ENCODE data around the gene ARHGAP4.

ARHGAP4 gene

GRCh38 chrX:153878345-153878744, 47.7 kb downstream of the ARHGAP4 start:
- peaks cover 9% of the 10 kb centered on the region for H3K4me1 ChIP-seq (ENCODE audit: insufficient read depth, insufficient read length)
- H3K9me3 ChIP-seq (ENCODE audit: insufficient read depth, low read length): no peaks in the 10 kb centered on the region
- TF ChIP-seq YY1 (IDR thresholded peaks at IDR 0.05; ENCODE audit: insufficient read depth, insufficient read length) (no peak), SUZ12 (IDR thresholded peaks at IDR 0.05; ENCODE audit: extremely low read depth, insufficient read depth, insufficient read length) (no peak), ZNF274 (IDR thresholded peaks at IDR 0.05; ENCODE audit: low read depth, low read length) (no peak)
- DNase-seq (ENCODE audit: low read depth, low spot score): no peak
- peaks cover 13% of the 10 kb centered on the region for H3K36me3 ChIP-seq (ENCODE audit: insufficient read depth, insufficient read length, low read length)
- H3K9ac ChIP-seq (ENCODE audit: insufficient read length, low read depth): no peak overlapping the region
- no peaks in the 10 kb centered on the region for H3K27me3 ChIP-seq (ENCODE audit: insufficient read depth, insufficient read length)
- no peak overlapping the region for H3K4me3 ChIP-seq (ENCODE audit: insufficient read length, low read depth)

DNA sequence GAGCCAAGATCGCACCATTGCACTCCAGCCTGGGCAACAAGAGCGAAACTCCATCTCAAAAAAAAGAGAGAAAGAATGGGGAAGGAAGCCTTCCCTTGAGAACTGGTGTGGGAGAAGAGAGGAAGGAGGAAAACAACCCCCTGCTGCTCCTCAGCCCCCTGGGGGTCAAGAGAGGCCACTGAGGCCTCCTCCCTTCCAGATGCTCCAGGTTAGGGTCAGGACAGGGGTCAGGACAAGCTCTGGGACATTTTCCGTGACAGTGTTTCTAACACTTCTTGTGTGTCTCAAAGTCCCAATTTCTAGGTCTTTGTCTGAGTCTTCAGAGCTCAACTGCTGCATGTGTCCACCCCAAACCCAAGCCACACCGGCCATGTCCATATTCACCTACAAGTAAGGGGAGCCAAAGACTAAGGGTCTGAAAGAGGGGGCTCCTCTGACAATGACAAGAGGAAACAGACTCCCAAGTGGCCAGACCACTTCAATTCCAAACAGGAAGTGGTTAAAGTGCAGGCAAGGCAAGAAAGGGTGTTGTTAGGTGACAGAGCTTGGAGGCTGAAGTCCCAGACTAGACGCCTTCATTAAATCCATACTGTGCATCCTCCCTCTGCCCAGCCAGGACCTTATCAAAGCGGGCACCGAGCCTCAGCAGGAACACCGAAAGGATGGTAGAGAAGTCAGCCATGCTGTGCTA, 48.3 kb downstream of the ARHGAP4 start:
- Histone ChIP-seq H3K9ac (ENCODE audit: insufficient read length, low read depth) (no peak overlapping the region), H3K4me3 (ENCODE audit: insufficient read length, low read depth) (no peak overlapping the region), H3K9me3 (ENCODE audit: insufficient read depth, low read length) (no peaks in the 10 kb centered on the region), H3K27me3 (ENCODE audit: insufficient read depth, insufficient read length) (no peaks in the 10 kb centered on the region), H3K4me1 (ENCODE audit: insufficient read depth, insufficient read length) (peaks cover 7% of the 10 kb centered on the region), H3K36me3 (ENCODE audit: insufficient read depth, insufficient read length, low read length) (peaks cover 19% of the 10 kb centered on the region)
- DNase-seq (ENCODE audit: low read depth, low spot score): no peak
- no peak for TF ChIP-seq ZNF274 (IDR thresholded peaks at IDR 0.05; ENCODE audit: low read depth, low read length)
- TF ChIP-seq YY1 (IDR thresholded peaks at IDR 0.05; ENCODE audit: insufficient read depth, insufficient read length): no peak
- no peak for TF ChIP-seq SUZ12 (IDR thresholded peaks at IDR 0.05; ENCODE audit: extremely low read depth, insufficient read depth, insufficient read length)

GRCh38 chrX:153876112-153876491, 50.0 kb downstream of the ARHGAP4 start:
- TF ChIP-seq SUZ12 (IDR thresholded peaks at IDR 0.05; ENCODE audit: extremely low read depth, insufficient read depth, insufficient read length): no peak
- no peak for TF ChIP-seq YY1 (IDR thresholded peaks at IDR 0.05; ENCODE audit: insufficient read depth, insufficient read length)
- TF ChIP-seq ZNF274 (IDR thresholded peaks at IDR 0.05; ENCODE audit: low read depth, low read length): no peak
- Histone ChIP-seq H3K9me3 (ENCODE audit: insufficient read depth, low read length) (no peaks in the 10 kb centered on the region), H3K36me3 (ENCODE audit: insufficient read depth, insufficient read length, low read length) (peaks cover 24% of the 10 kb centered on the region), H3K4me1 (ENCODE audit: insufficient read depth, insufficient read length) (peaks cover 4% of the 10 kb centered on the region), H3K9ac (ENCODE audit: insufficient read length, low read depth) (no peak overlapping the region), H3K4me3 (ENCODE audit: insufficient read length, low read depth) (no peak overlapping the region), H3K27me3 (ENCODE audit: insufficient read depth, insufficient read length) (no peaks in the 10 kb centered on the region)
- DNase-seq (ENCODE audit: low read depth, low spot score): no peak

GRCh38 chrX:153875391-153876111, 50.5 kb downstream of the ARHGAP4 start:
- H3K36me3 ChIP-seq (ENCODE audit: insufficient read depth, insufficient read length, low read length): peaks cover 26% of the 10 kb centered on the region
- DNase-seq (ENCODE audit: low read depth, low spot score): no peak
- H3K4me3 ChIP-seq (ENCODE audit: insufficient read length, low read depth): no peak overlapping the region
- peaks cover 4% of the 10 kb centered on the region for H3K4me1 ChIP-seq (ENCODE audit: insufficient read depth, insufficient read length)
- H3K27me3 ChIP-seq (ENCODE audit: insufficient read depth, insufficient read length): no peaks in the 10 kb centered on the region
- H3K9me3 ChIP-seq (ENCODE audit: insufficient read depth, low read length): no peaks in the 10 kb centered on the region
- TF ChIP-seq ZNF274 (IDR thresholded peaks at IDR 0.05; ENCODE audit: low read depth, low read length) (no peak), YY1 (IDR thresholded peaks at IDR 0.05; ENCODE audit: insufficient read depth, insufficient read length) (no peak), SUZ12 (IDR thresholded peaks at IDR 0.05; ENCODE audit: extremely low read depth, insufficient read depth, insufficient read length) (no peak)
- no peak overlapping the region for H3K9ac ChIP-seq (ENCODE audit: insufficient read length, low read depth)

GRCh38 chrX:153874366-153875125, 51.5 kb downstream of the ARHGAP4 start:
- TF ChIP-seq ZNF274 (IDR thresholded peaks at IDR 0.05; ENCODE audit: low read depth, low read length) (no peak), YY1 (IDR thresholded peaks at IDR 0.05; ENCODE audit: insufficient read depth, insufficient read length) (no peak)
- H3K9me3 ChIP-seq (ENCODE audit: insufficient read depth, low read length): no peaks in the 10 kb centered on the region
- no peak for DNase-seq (ENCODE audit: low read depth, low spot score)
- peaks cover 35% of the 10 kb centered on the region for H3K36me3 ChIP-seq (ENCODE audit: insufficient read depth, insufficient read length, low read length)
- H3K27me3 ChIP-seq (ENCODE audit: insufficient read depth, insufficient read length): no peaks in the 10 kb centered on the region
- no peak overlapping the region for H3K9ac ChIP-seq (ENCODE audit: insufficient read length, low read depth)
- H3K4me1 ChIP-seq (ENCODE audit: insufficient read depth, insufficient read length): peaks cover 2% of the 10 kb centered on the region
- H3K4me3 ChIP-seq (ENCODE audit: insufficient read length, low read depth): no peak overlapping the region

DNA sequence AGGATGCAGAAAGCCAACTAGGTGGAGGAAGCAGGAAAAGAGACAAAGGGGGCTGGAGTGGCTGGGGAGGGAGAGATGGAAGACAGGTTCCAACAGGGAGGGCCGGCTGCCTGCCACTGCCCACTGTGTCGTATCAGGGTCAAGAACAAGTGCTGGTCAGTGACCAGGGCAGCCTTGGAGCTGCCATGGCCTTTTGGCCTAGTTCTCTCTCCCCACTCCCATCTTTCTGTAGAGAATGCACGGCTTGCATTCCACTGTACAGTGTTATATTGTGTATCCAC, 52.0 kb downstream of the ARHGAP4 start:
- Histone ChIP-seq H3K9ac (ENCODE audit: insufficient read length, low read depth) (no peak overlapping the region), H3K4me3 (ENCODE audit: insufficient read length, low read depth) (no peak overlapping the region), H3K36me3 (ENCODE audit: insufficient read depth, insufficient read length, low read length) (peaks cover 41% of the 10 kb centered on the region), H3K4me1 (ENCODE audit: insufficient read depth, insufficient read length) (no peaks in the 10 kb centered on the region), H3K27me3 (ENCODE audit: insufficient read depth, insufficient read length) (no peaks in the 10 kb centered on the region), H3K9me3 (ENCODE audit: insufficient read depth, low read length) (no peaks in the 10 kb centered on the region)
- TF ChIP-seq YY1 (IDR thresholded peaks at IDR 0.05; ENCODE audit: insufficient read depth, insufficient read length) (no peak), SUZ12 (IDR thresholded peaks at IDR 0.05; ENCODE audit: extremely low read depth, insufficient read depth, insufficient read length) (no peak), ZNF274 (IDR thresholded peaks at IDR 0.05; ENCODE audit: low read depth, low read length) (no peak)
- no peak for DNase-seq (ENCODE audit: low read depth, low spot score)

All from NT2/D1 (cell line).